Endothelial cell (in vitro differentiated cells): ENCODE measurements around the gene FZR1. TPM values are rescaled to one million over a fixed set of nuclear protein-coding genes. Genes with fewer than 3 reads are reported as not detected.

ENCODE experiments used
- DNase-seq: peaks from one replicate; pipeline ENCODE4 v3.0.0; 2021; ENCODE audit warnings: low spot score
- H3K27ac Mint-ChIP-seq: one replicate; pipeline ENCODE4 v1.8.0; 2021; ENCODE audit warnings: mixed read lengths, inconsistent platforms; ENCODE audit not compliant: unreplicated experiment
- H3K27me3 Mint-ChIP-seq: one replicate; pipeline ENCODE4 v1.8.0; 2021; ENCODE audit warnings: mild to moderate bottlenecking, moderate library complexity, mixed read lengths, inconsistent platforms; ENCODE audit not compliant: unreplicated experiment
- H3K36me3 Mint-ChIP-seq: one replicate; pipeline ENCODE4 v1.8.0; 2021; ENCODE audit warnings: mild to moderate bottlenecking, low read depth, mixed read lengths, inconsistent platforms; ENCODE audit not compliant: unreplicated experiment
- H3K4me1 Mint-ChIP-seq: one replicate; pipeline ENCODE4 v1.8.0; 2021; ENCODE audit warnings: mild to moderate bottlenecking, mixed read lengths, inconsistent platforms; ENCODE audit not compliant: unreplicated experiment
- H3K4me3 Mint-ChIP-seq: one replicate; pipeline ENCODE4 v1.8.0; 2021; ENCODE audit warnings: mild to moderate bottlenecking, mixed read lengths, inconsistent platforms; ENCODE audit not compliant: unreplicated experiment
- H3K9me3 Mint-ChIP-seq: one replicate; pipeline ENCODE4 v1.8.0; 2021; ENCODE audit warnings: mixed read lengths, inconsistent platforms; ENCODE audit not compliant: unreplicated experiment
- total RNA-seq: library from RNA; stranded (reverse); fragmentation: NEBNext Ultra II Directional; extraction: Animal tissue kit (Norgen Biotek cat#: 25700); gene quantifications from one replicate; pipeline ENCODE4 v1.2.1, GENCODE V29; 2021; ENCODE audit not compliant: unreplicated experiment
- TF ChIP-seq, protein P1 (sequence below): fragments of 200-600 bp; sonication (generic); IDR thresholded peaks from one replicate; pipeline ENCODE4 v1.5.0; 2021; ENCODE audit warnings: antibody characterized with exemption; ENCODE audit not compliant: unreplicated experiment

The FZR1 gene
- total RNA-seq, 1 donor from 2014 or later, result 38.9 TPM

DNA sequence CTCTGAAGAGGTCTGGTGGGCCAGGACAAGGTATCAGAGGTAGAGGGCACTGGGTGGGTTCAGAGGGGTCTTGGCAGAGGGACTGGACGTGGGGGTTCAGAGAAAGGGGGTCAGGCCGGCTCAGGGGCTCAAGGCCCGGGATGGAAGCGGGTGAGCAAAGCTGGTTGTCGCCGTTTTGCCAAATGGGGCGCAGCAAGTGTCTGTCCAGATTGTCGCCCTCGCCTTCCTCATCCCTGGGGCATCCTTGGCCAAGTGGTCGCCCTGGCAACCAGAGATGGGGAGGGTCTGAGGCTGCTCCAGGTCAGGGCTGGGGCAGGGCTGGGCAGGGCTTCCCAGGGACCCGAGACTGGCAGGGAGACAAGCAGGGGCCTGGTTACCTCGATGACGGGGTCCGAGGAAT lies 12.5 kb upstream of the FZR1 start:
- TF ChIP-seq, protein P1, sequence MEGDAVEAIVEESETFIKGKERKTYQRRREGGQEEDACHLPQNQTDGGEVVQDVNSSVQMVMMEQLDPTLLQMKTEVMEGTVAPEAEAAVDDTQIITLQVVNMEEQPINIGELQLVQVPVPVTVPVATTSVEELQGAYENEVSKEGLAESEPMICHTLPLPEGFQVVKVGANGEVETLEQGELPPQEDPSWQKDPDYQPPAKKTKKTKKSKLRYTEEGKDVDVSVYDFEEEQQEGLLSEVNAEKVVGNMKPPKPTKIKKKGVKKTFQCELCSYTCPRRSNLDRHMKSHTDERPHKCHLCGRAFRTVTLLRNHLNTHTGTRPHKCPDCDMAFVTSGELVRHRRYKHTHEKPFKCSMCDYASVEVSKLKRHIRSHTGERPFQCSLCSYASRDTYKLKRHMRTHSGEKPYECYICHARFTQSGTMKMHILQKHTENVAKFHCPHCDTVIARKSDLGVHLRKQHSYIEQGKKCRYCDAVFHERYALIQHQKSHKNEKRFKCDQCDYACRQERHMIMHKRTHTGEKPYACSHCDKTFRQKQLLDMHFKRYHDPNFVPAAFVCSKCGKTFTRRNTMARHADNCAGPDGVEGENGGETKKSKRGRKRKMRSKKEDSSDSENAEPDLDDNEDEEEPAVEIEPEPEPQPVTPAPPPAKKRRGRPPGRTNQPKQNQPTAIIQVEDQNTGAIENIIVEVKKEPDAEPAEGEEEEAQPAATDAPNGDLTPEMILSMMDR, result no peak
- Mint-ChIP-seq H3K4me3 (no peak overlapping the region), H3K9me3 (no peaks in the 10 kb centered on the region), H3K4me1 (no peaks in the 10 kb centered on the region), H3K36me3 (peaks cover 14% of the 10 kb centered on the region), H3K27me3 (peaks cover 8% of the 10 kb centered on the region), H3K27ac (no peak overlapping the region)
- DNase-seq, result no peak

DNA sequence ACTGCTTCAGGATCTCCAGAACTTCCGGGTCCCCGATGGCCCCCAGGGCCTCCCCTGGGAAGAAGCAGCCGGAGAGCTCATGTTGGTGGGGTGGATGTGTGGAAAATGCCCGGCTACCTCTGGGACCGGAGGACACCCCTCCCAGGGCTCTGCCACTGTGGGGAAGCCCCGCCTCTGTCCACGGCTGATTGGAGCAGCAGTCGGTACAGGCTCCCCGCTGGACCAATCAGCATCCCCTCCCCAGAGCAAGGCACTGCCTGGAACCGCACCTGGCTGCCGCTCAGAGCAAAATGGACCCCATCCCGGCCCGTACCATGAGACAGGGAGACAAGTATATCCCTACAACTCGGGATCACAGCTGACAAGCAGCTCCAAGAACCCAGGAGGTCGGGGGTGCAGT lies 12.1 kb upstream of the FZR1 start:
- Mint-ChIP-seq H3K36me3 (peaks cover 14% of the 10 kb centered on the region), H3K27me3 (peaks cover 8% of the 10 kb centered on the region), H3K9me3 (no peaks in the 10 kb centered on the region), H3K4me1 (peaks cover under 1% of the 10 kb centered on the region), H3K27ac (no peak overlapping the region), H3K4me3 (no peak overlapping the region)
- DNase-seq, result peak; percentile 30
- TF ChIP-seq, protein P1, result no peak

DNA sequence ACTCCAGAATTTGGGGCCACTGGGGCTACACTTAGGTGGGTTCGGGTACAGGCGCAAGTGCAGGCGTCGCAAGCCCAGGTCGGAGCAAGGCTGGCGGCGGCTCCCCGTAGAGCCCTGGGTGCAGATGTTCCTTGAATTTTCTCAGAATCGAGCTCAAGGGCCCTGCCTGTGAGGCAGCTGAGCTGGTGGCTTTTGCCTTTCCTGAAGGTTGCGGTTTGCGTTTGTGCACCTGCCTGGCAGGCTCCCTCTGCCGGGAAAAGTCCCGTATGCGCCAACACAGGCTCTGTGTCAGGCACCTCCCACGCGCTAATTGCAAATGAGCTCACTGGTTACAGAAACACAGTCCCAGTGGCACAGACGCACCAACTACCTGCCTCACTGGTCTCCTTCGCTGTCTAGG lies 11.6 kb upstream of the FZR1 start:
- Mint-ChIP-seq H3K4me3 (no peak overlapping the region), H3K27me3 (peaks cover 8% of the 10 kb centered on the region), H3K4me1 (peaks cover 3% of the 10 kb centered on the region), H3K27ac (no peak overlapping the region), H3K36me3 (peaks cover 14% of the 10 kb centered on the region), H3K9me3 (no peaks in the 10 kb centered on the region)
- TF ChIP-seq, protein P1, result no peak
- DNase-seq, result no peak

DNA sequence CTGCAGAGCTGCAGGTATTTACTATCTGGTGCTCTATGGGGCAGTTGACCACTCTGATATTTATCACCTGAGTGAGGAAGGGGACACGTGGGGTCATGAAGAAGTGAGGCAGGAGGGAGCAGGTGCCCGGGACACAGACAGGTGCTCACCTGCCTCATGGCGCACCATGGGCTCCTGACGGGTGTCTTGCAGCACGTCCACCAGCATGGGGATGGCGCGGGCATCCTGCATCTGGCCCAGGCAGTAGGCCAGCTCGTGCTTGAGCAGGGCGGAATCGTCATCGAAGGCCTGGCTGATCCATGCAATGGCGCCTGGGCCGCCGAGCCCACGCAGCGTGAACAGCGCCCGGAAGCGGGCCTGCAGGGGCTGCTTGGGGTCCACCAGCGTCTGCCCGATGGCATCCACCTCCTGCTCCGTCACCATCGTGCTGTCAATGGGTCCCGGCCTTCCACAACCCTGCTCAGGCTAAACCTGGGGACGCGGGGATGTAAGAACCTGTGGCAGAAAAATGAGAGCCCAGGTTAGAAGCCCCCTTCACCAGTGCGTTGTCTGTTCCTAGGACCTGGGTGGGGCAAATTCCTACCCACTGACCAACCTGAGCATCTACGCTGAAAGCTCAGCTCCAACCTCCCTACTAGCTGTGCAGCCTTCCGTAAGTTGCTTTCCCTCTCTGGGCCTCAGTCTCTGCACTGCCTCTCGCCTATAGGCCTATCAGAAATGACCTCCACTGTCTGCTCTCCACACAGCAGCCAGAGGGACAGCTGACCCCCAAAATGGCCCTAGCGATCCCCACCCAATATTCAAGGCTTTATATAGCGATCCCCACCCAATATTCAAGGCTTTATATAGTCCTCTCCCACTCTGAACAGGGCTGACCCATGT lies 9.5 kb upstream of the FZR1 start:
- Mint-ChIP-seq H3K4me3 (no peak overlapping the region), H3K4me1 (peaks cover 6% of the 10 kb centered on the region), H3K9me3 (no peaks in the 10 kb centered on the region), H3K36me3 (peaks cover 14% of the 10 kb centered on the region), H3K27me3 (peaks cover 8% of the 10 kb centered on the region), H3K27ac (no peak overlapping the region)
- DNase-seq, result no peak
- TF ChIP-seq, protein P1, result no peak
